RWPE2 (cell line): ENCODE measurements around the gene TEX54.

Source experiments
- ATAC-seq: fragments of 200-7000 bp; cut with Tn5 transposase; 3 replicates; pipeline ENCODE4 v1.9.1; 2021; ENCODE audit warnings: low read depth
- DNase-seq: peaks from one replicate; pipeline ENCODE4 v3.0.0-alpha.2; 2020; ENCODE audit warnings: low spot score
- H3K27ac ChIP-seq: fragments of 450-650 bp; 2 replicates; pipeline ENCODE4 v1.5.1; 2017; ENCODE audit warnings: mild to moderate bottlenecking; ENCODE audit not compliant: poor library complexity, severe bottlenecking
- H3K27me3 ChIP-seq: fragments of 250-450 bp; sonication (Bioruptor Pico); 2 replicates; pipeline ENCODE4 v1.5.1; 2021; ENCODE audit warnings: mild to moderate bottlenecking, moderate library complexity; ENCODE audit not compliant: insufficient read depth, poor library complexity, severe bottlenecking
- H3K36me3 ChIP-seq: fragments of 250-450 bp; sonication (Bioruptor Pico); 2 replicates; pipeline ENCODE4 v1.5.1; 2020; ENCODE audit warnings: low read depth, mild to moderate bottlenecking, moderate library complexity
- H3K4me1 ChIP-seq: fragments of 250-450 bp; sonication (Bioruptor Pico); 2 replicates; pipeline ENCODE4 v1.5.1; 2021; ENCODE audit warnings: mild to moderate bottlenecking, moderate library complexity; ENCODE audit not compliant: insufficient read depth, poor library complexity, severe bottlenecking
- H3K4me3 ChIP-seq: fragments of 250-450 bp; sonication (Bioruptor Pico); 2 replicates; pipeline ENCODE4 v1.5.1; 2021; ENCODE audit warnings: mild to moderate bottlenecking, moderate library complexity; ENCODE audit not compliant: severe bottlenecking
- H3K9me3 ChIP-seq: fragments of 250-450 bp; sonication (Bioruptor Pico); 2 replicates; pipeline ENCODE4 v1.5.1; 2021; ENCODE audit warnings: mild to moderate bottlenecking, moderate library complexity; ENCODE audit not compliant: severe bottlenecking
- CTCF ChIP-seq: fragments of 450-650 bp; IDR thresholded peaks from one replicate; pipeline ENCODE4 v1.5.1; 2017; ENCODE audit warnings: mild to moderate bottlenecking, moderate library complexity; ENCODE audit not compliant: poor library complexity, severe bottlenecking

TEX54 gene

GRCh38 chr11:62858201-62858600 is 25.6 kb upstream of the TEX54 start:
- peaks cover 56% of the 10 kb centered on the region for H3K36me3 ChIP-seq
- no peak for TF ChIP-seq CTCF
- DNase-seq (no peak), ATAC-seq (no peak)
- H3K27me3 ChIP-seq, result no peaks in the 10 kb centered on the region
- H3K4me1 ChIP-seq, result peaks cover 50% of the 10 kb centered on the region
- H3K4me3 ChIP-seq, result peak overlapping the region; percentile 87
- peak overlapping the region; percentile 84 for H3K27ac ChIP-seq
- H3K9me3 ChIP-seq, result no peaks in the 10 kb centered on the region

- H3K27ac ChIP-seq, result peak overlapping the region; percentile 84
- no peaks in the 10 kb centered on the region for H3K9me3 ChIP-seq
- DNase-seq, result no peak
- H3K4me3 ChIP-seq, result peak overlapping the region; percentile 87
- no peaks in the 10 kb centered on the region for H3K27me3 ChIP-seq
- ATAC-seq, result no peak
- H3K36me3 ChIP-seq, result peaks cover 56% of the 10 kb centered on the region
- peaks cover 47% of the 10 kb centered on the region for H3K4me1 ChIP-seq
- TF ChIP-seq CTCF, result no peak
Measured at GRCh38 chr11:62857541-62857982, 24.9 kb upstream of the TEX54 start.

- no peak for TF ChIP-seq CTCF
- Histone ChIP-seq H3K36me3 (peaks cover 61% of the 10 kb centered on the region), H3K27me3 (no peaks in the 10 kb centered on the region), H3K27ac (peak overlapping the region; percentile 84), H3K9me3 (no peaks in the 10 kb centered on the region), H3K4me3 (peak overlapping the region; percentile 87), H3K4me1 (peaks cover 42% of the 10 kb centered on the region)
- ATAC-seq, result no peak
- no peak for DNase-seq
Measured at GRCh38 chr11:62856333-62856895, 23.8 kb upstream of the TEX54 start.

- Histone ChIP-seq H3K36me3 (peaks cover 55% of the 10 kb centered on the region), H3K4me3 (peak overlapping the region; percentile 87), H3K4me1 (peaks cover 36% of the 10 kb centered on the region), H3K9me3 (no peaks in the 10 kb centered on the region), H3K27me3 (no peaks in the 10 kb centered on the region), H3K27ac (peak overlapping the region; percentile 84)
- peak; percentile 98 for DNase-seq
- ATAC-seq, result peak; percentile 81
- no peak for TF ChIP-seq CTCF
Measured at GRCh38 chr11:62855571-62856332, 23.1 kb upstream of the TEX54 start.
